GM21526 (cell line): ENCODE measurements around the gene KDM3A.

Source experiments
- ATAC-seq: cut with Tn5 transposase; IDR thresholded peaks from one replicate; pipeline ENCODE4 v1.9.1; 2021; ENCODE audit warnings: moderate library complexity; ENCODE audit not compliant: unreplicated experiment, low FRiP score

KDM3A gene

GRCh38 chr2:86429335-86429734 is 11.8 kb upstream of the KDM3A start:
- no peak for ATAC-seq

GRCh38 chr2:86430368-86430767 is 10.8 kb upstream of the KDM3A start:
- ATAC-seq, result no peak

- ATAC-seq, result no peak
Measured at GRCh38 chr2:86433137-86433536, 8.0 kb upstream of the KDM3A start.

GRCh38 chr2:86434290-86434689 is 6.9 kb upstream of the KDM3A start:
- ATAC-seq, result no peak

- ATAC-seq, result no peak
Measured at GRCh38 chr2:86435531-86435930, 5.6 kb upstream of the KDM3A start.

- no peak for ATAC-seq
Measured at GRCh38 chr2:86436328-86436727, 4.8 kb upstream of the KDM3A start.

- no peak for ATAC-seq
Measured at GRCh38 chr2:86439879-86440630, 1.1 kb upstream of the KDM3A start.

GRCh38 chr2:86441392-86441881 is 266 bp downstream of the KDM3A start:
- no peak for ATAC-seq

- ATAC-seq, result peak; percentile 9
Measured at GRCh38 chr2:86441882-86442641, 891 bp downstream of the KDM3A start.

GRCh38 chr2:86442642-86443005 is 1.5 kb downstream of the KDM3A start:
- peak; percentile 69 for ATAC-seq

GRCh38 chr2:86443631-86444350 is 2.6 kb downstream of the KDM3A start:
- no peak for ATAC-seq

- ATAC-seq, result no peak
Measured at GRCh38 chr2:86445436-86445835, 4.3 kb downstream of the KDM3A start.

GRCh38 chr2:86446060-86446459 is 4.9 kb downstream of the KDM3A start:
- no peak for ATAC-seq

GRCh38 chr2:86453836-86454235 is 12.7 kb downstream of the KDM3A start:
- no peak for ATAC-seq

- no peak for ATAC-seq
Measured at GRCh38 chr2:86454238-86454637, 13.1 kb downstream of the KDM3A start.

GRCh38 chr2:86455181-86455580 is 14.0 kb downstream of the KDM3A start:
- ATAC-seq, result no peak

- no peak for ATAC-seq
Measured at GRCh38 chr2:86461042-86461743, 20.0 kb downstream of the KDM3A start.

- ATAC-seq, result no peak
Measured at GRCh38 chr2:86464652-86465051, 23.5 kb downstream of the KDM3A start.

- no peak for ATAC-seq
Measured at GRCh38 chr2:86466306-86466705, 25.1 kb downstream of the KDM3A start.

GRCh38 chr2:86468162-86469033 is 27.2 kb downstream of the KDM3A start:
- no peak for ATAC-seq
